WTC11 (cell line): ENCODE measurements around the gene PHPT1. TPM values are rescaled to one million over a fixed set of nuclear protein-coding genes. Genes with fewer than 3 reads are reported as not detected.

Source experiments
- ATAC-seq: fragments of 200-7000 bp; cut with Tn5 transposase; 2 replicates; pipeline ENCODE4 v1.10.0; 2021; ENCODE audit warnings: mild to moderate bottlenecking, moderate library complexity
- CTCF ChIA-PET: fragments of 300-600 bp; sonication (Branson Sonifier 250); formaldehyde crosslinking; loops from one replicate; lab custom pipeline; 2021; ENCODE audit warnings: antibody characterized with exemption; lab: Charles Lee
- POLR2A ChIA-PET: fragments of 350-600 bp; sonication (Branson Sonifier 250); formaldehyde crosslinking; loops from one replicate; lab custom pipeline; 2021; ENCODE audit warnings: antibody characterized with exemption; lab: Charles Lee
- DNase-seq: peaks from one replicate; pipeline ENCODE4 v3.0.0; 2021; ENCODE audit warnings: low spot score
- H3K27ac Mint-ChIP-seq: 2 replicates; pipeline ENCODE4 v1.8.0; 2021; ENCODE audit warnings: mixed read lengths
- H3K27me3 Mint-ChIP-seq: 2 replicates; pipeline ENCODE4 v1.8.0; 2021; ENCODE audit warnings: low read depth, mild to moderate bottlenecking, moderate library complexity, mixed read lengths
- H3K36me3 Mint-ChIP-seq: 2 replicates; pipeline ENCODE4 v1.8.0; 2021; ENCODE audit warnings: mixed read lengths
- H3K4me1 Mint-ChIP-seq: 2 replicates; pipeline ENCODE4 v1.8.0; 2022; ENCODE audit warnings: mixed read lengths
- H3K4me3 Mint-ChIP-seq: 2 replicates; pipeline ENCODE4 v1.8.0; 2021; ENCODE audit warnings: mild to moderate bottlenecking, moderate library complexity, mixed read lengths
- H3K9me3 Mint-ChIP-seq: 2 replicates; pipeline ENCODE4 v1.8.0; 2021; ENCODE audit warnings: mixed read lengths
- ATF1 ChIP-seq: sonication (generic); formaldehyde crosslinking; IDR thresholded peaks from 2 replicates; pipeline ENCODE4 v1.8.1; 2023; ENCODE audit warnings: mild to moderate bottlenecking, moderate library complexity, missing genetic modification reagents
- E2F5 ChIP-seq: sonication (generic); formaldehyde crosslinking; IDR thresholded peaks from 2 replicates; pipeline ENCODE4 v1.8.1; 2022; ENCODE audit warnings: mild to moderate bottlenecking, moderate library complexity, missing genetic modification reagents
- ERG ChIP-seq: fragments of 250-450 bp; sonication (Bioruptor Pico); IDR thresholded peaks from 2 replicates; pipeline ENCODE4 v1.8.0; 2021; ENCODE audit warnings: mild to moderate bottlenecking
- KAT7 ChIP-seq: sonication (generic); formaldehyde crosslinking; IDR thresholded peaks from 2 replicates; pipeline ENCODE4 v1.8.1; 2023; ENCODE audit warnings: missing genetic modification reagents, mild to moderate bottlenecking, borderline replicate concordance
- NFATC4 ChIP-seq: fragments of 250-450 bp; sonication (Bioruptor Pico); IDR thresholded peaks from 2 replicates; pipeline ENCODE4 v1.9.0; 2021; ENCODE audit warnings: mild to moderate bottlenecking
- RORB ChIP-seq: fragments of 250-450 bp; sonication (Bioruptor Pico); IDR thresholded peaks from 2 replicates; pipeline ENCODE4 v1.9.0; 2021; ENCODE audit warnings: mild to moderate bottlenecking
- SMAD3 ChIP-seq: sonication (generic); formaldehyde crosslinking; IDR thresholded peaks from 2 replicates; pipeline ENCODE4 v1.8.0; 2022; ENCODE audit warnings: missing genetic modification reagents, mild to moderate bottlenecking, borderline replicate concordance
- SMAD4 ChIP-seq: sonication (generic); formaldehyde crosslinking; IDR thresholded peaks from 2 replicates; pipeline ENCODE4 v1.8.0; 2022; ENCODE audit warnings: mild to moderate bottlenecking, missing genetic modification reagents
- SOX15 ChIP-seq: fragments of 250-450 bp; sonication (Bioruptor Pico); IDR thresholded peaks from 2 replicates; pipeline ENCODE4 v1.9.0; 2021; ENCODE audit warnings: mild to moderate bottlenecking
- ZBTB43 ChIP-seq: sonication (generic); formaldehyde crosslinking; IDR thresholded peaks from 2 replicates; pipeline ENCODE4 v1.8.1; 2023; ENCODE audit warnings: mild to moderate bottlenecking, missing genetic modification reagents
- ZNF416 ChIP-seq: fragments of 250-450 bp; sonication (Bioruptor Pico); IDR thresholded peaks from 2 replicates; pipeline ENCODE4 v1.9.0; 2021; ENCODE audit warnings: mild to moderate bottlenecking, inconsistent platforms
- total RNA-seq: library from RNA; stranded (reverse); gene quantifications from 3 replicates; pipeline ENCODE4 v1.2.3, GENCODE V29; 2021
- TF ChIP-seq, protein P1 (sequence below): fragments of 250-450 bp; sonication (Bioruptor Pico); conservative IDR thresholded peaks from 2 replicates; pipeline ENCODE4 v1.9.0; 2021; ENCODE audit warnings: mild to moderate bottlenecking
- TF ChIP-seq, protein P2 (sequence below): sonication (generic); formaldehyde crosslinking; IDR thresholded peaks from 2 replicates; pipeline ENCODE4 v1.8.0; 2022; ENCODE audit warnings: mild to moderate bottlenecking, missing genetic modification reagents
- TF ChIP-seq, protein P3 (sequence below): sonication (generic); formaldehyde crosslinking; IDR thresholded peaks from 2 replicates; pipeline ENCODE4 v1.8.0; 2022; ENCODE audit warnings: missing genetic modification reagents
- TF ChIP-seq, protein P4 (sequence below): sonication (generic); formaldehyde crosslinking; IDR thresholded peaks from 2 replicates; pipeline ENCODE4 v1.8.1; 2023; ENCODE audit warnings: mild to moderate bottlenecking, missing genetic modification reagents, borderline replicate concordance
- TF ChIP-seq, protein P5 (sequence below): fragments of 250-450 bp; sonication (Bioruptor Pico); IDR thresholded peaks from 2 replicates; pipeline ENCODE4 v2.1.2; 2022; ENCODE audit warnings: mild to moderate bottlenecking, moderate library complexity

The PHPT1 gene
- total RNA-seq, 1 experiment from 2014 or later, result 138 TPM

DNA sequence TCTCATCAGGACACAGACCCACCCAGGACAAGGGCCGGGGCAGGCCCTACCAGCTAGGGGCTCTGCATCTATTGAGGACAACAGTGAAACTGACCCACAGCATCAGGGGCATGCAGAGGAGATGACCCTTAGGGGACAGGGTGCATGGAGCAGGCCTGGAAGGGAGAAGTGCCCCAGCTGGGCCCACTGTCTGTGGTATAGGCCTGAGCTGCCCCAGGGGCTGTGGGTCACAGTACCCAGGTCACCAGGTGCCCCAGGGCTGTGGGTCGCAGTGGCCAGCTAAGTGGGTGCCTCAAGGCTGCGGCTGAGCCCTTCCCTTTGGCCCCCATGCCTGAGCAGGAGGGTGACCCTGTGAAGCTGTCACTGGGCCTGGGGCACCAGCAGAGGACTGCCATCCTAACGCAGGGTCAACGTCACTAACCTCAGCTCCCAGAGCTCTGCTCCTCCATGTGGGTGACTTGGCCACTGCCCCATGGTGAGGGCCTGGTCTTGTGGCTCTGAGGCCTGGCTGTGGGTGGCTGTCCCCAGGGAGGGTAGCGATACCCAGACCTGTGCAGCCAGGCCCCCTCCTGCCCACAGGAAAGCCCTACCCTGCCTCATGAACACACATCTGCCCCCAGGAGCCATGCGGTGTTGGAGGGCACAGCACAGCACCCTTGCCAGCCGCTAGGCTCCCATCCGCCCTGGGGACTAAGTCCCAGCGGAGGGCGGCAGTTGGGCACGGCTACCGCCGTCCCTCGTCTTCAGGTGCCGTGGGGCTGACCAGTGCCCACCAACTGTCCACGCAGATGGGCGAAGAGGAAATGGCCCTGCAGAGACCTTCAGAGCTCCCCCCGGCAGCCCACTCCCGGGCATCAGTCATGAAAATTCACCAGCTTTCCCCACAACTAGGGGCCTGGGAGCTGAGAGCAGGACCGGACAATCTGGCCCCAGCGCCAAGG lies 12.0 kb downstream of the PHPT1 start:
- Mint-ChIP-seq H3K9me3 (no peaks in the 10 kb centered on the region), H3K27me3 (no peaks in the 10 kb centered on the region), H3K4me1 (peaks cover 4% of the 10 kb centered on the region), H3K4me3 (no peak overlapping the region), H3K27ac (no peak overlapping the region), H3K36me3 (peaks cover 19% of the 10 kb centered on the region)
- no peak for ATAC-seq
- ChIA-PET CTCF (interaction anchor here (1.4 kb wide), 1 partner anchor 19 kb away, joined by 3 read pairs; the partner anchor contains the start of gene AJM1), POLR2A (interaction anchor here (1.2 to 1.3 kb wide), 2 partner anchors 9 to 14 kb away, joined by 3 to 6 read pairs; partner anchors contain the start of gene MAMDC4)
- DNase-seq, result no peak
- TF ChIP-seq ERG, result no peak
- TF ChIP-seq SOX15 (CRISPR knock-in tag), result no peak
- TF ChIP-seq, protein P1, sequence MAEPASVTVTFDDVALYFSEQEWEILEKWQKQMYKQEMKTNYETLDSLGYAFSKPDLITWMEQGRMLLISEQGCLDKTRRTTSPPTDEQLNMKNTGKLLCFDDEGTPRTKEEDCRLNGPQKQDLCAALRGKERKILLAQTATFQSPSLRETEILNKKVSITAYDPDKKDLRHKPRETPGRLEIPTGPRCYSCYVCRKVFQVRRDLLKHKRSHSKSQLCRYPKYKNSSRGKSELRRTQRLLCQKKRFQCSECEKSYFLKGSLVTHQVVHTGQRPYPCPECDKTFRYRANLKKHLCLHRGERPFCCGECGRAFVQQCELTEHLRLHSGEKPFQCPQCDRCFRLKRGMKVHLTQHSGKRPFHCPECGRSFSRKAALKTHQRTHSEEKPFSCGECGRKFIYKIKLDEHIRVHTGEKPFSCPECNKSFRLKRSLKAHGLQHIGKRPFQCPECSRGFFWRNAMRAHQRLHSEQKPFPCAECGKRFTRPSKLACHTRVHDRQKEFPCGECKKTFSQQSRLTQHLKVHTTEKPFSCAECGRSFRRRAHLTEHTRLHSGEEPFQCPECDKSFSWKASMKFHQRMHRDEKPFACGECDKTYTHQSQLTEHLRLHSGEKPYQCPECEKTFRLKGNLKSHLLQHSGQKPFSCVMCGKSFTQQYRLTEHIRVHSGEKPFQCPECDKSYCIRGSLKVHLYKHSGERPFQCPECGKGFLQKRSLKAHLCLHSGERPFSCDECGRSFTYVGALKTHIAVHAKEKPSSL (CRISPR knock-in tag), result no peak
- no peak for TF ChIP-seq ZNF416 (CRISPR knock-in tag)
- TF ChIP-seq, protein P2, sequence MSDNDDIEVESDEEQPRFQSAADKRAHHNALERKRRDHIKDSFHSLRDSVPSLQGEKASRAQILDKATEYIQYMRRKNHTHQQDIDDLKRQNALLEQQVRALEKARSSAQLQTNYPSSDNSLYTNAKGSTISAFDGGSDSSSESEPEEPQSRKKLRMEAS (CRISPR knock-in tag), result no peak

GRCh38 chr9:136861874-136862457 lies 12.8 kb downstream of the PHPT1 start:
- ChIA-PET CTCF (interaction anchor here (1.4 kb wide), 1 partner anchor 20 kb away, joined by 3 read pairs; the partner anchor contains the start of gene AJM1), POLR2A (interaction anchor here (0.8 kb wide), 1 partner anchor 10 kb away, joined by 3 read pairs; no protein-coding TSS in a partner anchor)
- Mint-ChIP-seq H3K4me1 (peaks cover 4% of the 10 kb centered on the region), H3K36me3 (peaks cover 19% of the 10 kb centered on the region), H3K9me3 (no peaks in the 10 kb centered on the region), H3K4me3 (no peak overlapping the region), H3K27ac (no peak overlapping the region; the same call in 1 of the 2 replicates), H3K27me3 (no peaks in the 10 kb centered on the region)
- no peak for DNase-seq
- ATAC-seq, result no peak
- TF ChIP-seq, protein P3, sequence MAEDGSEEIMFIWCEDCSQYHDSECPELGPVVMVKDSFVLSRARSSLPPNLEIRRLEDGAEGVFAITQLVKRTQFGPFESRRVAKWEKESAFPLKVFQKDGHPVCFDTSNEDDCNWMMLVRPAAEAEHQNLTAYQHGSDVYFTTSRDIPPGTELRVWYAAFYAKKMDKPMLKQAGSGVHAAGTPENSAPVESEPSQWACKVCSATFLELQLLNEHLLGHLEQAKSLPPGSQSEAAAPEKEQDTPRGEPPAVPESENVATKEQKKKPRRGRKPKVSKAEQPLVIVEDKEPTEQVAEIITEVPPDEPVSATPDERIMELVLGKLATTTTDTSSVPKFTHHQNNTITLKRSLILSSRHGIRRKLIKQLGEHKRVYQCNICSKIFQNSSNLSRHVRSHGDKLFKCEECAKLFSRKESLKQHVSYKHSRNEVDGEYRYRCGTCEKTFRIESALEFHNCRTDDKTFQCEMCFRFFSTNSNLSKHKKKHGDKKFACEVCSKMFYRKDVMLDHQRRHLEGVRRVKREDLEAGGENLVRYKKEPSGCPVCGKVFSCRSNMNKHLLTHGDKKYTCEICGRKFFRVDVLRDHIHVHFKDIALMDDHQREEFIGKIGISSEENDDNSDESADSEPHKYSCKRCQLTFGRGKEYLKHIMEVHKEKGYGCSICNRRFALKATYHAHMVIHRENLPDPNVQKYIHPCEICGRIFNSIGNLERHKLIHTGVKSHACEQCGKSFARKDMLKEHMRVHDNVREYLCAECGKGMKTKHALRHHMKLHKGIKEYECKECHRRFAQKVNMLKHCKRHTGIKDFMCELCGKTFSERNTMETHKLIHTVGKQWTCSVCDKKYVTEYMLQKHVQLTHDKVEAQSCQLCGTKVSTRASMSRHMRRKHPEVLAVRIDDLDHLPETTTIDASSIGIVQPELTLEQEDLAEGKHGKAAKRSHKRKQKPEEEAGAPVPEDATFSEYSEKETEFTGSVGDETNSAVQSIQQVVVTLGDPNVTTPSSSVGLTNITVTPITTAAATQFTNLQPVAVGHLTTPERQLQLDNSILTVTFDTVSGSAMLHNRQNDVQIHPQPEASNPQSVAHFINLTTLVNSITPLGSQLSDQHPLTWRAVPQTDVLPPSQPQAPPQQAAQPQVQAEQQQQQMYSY (CRISPR knock-in tag), result no peak
- TF ChIP-seq ATF1 (CRISPR knock-in tag), result no peak
- TF ChIP-seq, protein P4, sequence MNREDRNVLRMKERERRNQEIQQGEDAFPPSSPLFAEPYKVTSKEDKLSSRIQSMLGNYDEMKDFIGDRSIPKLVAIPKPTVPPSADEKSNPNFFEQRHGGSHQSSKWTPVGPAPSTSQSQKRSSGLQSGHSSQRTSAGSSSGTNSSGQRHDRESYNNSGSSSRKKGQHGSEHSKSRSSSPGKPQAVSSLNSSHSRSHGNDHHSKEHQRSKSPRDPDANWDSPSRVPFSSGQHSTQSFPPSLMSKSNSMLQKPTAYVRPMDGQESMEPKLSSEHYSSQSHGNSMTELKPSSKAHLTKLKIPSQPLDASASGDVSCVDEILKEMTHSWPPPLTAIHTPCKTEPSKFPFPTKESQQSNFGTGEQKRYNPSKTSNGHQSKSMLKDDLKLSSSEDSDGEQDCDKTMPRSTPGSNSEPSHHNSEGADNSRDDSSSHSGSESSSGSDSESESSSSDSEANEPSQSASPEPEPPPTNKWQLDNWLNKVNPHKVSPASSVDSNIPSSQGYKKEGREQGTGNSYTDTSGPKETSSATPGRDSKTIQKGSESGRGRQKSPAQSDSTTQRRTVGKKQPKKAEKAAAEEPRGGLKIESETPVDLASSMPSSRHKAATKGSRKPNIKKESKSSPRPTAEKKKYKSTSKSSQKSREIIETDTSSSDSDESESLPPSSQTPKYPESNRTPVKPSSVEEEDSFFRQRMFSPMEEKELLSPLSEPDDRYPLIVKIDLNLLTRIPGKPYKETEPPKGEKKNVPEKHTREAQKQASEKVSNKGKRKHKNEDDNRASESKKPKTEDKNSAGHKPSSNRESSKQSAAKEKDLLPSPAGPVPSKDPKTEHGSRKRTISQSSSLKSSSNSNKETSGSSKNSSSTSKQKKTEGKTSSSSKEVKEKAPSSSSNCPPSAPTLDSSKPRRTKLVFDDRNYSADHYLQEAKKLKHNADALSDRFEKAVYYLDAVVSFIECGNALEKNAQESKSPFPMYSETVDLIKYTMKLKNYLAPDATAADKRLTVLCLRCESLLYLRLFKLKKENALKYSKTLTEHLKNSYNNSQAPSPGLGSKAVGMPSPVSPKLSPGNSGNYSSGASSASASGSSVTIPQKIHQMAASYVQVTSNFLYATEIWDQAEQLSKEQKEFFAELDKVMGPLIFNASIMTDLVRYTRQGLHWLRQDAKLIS (CRISPR knock-in tag), result no peak
- TF ChIP-seq E2F5 (CRISPR knock-in tag), result no peak
- no peak for TF ChIP-seq NFATC4 (CRISPR knock-in tag)
- TF ChIP-seq SMAD3 (CRISPR knock-in tag), result no peak
- no peak for TF ChIP-seq ZBTB43
- TF ChIP-seq, protein P5, sequence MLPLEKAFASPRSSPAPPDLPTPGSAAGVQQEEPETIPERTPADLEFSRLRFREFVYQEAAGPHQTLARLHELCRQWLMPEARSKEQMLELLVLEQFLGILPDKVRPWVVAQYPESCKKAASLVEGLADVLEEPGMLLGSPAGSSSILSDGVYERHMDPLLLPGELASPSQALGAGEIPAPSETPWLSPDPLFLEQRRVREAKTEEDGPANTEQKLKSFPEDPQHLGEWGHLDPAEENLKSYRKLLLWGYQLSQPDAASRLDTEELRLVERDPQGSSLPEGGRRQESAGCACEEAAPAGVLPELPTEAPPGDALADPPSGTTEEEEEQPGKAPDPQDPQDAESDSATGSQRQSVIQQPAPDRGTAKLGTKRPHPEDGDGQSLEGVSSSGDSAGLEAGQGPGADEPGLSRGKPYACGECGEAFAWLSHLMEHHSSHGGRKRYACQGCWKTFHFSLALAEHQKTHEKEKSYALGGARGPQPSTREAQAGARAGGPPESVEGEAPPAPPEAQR (CRISPR knock-in tag), result no peak
- TF ChIP-seq SMAD4 (CRISPR knock-in tag), result no peak
- no peak for TF ChIP-seq RORB (CRISPR knock-in tag)
- no peak for TF ChIP-seq KAT7
